ENCODE data around the gene GPATCH4. TPM values are rescaled to one million over a fixed set of nuclear protein-coding genes. Genes with fewer than 3 reads are reported as not detected.

Gene GPATCH4
- total RNA-seq, 3 donors from 2014 or later (not counting 1 experiment from before 2014, with no cell fraction given): 19.3 to 27.3 (median 22.1) TPM

GRCh38 chr1:156565519-156565918 lies 35.8 kb downstream of the GPATCH4 start:
- Mint-ChIP-seq H3K9me3 (no peaks in the 10 kb centered on the region), H3K27ac (no peak overlapping the region), H3K27me3 (ENCODE audit: low read depth in 2 of 2) (peaks cover 0 to 4% of the 10 kb centered on the region in 2 donors), H3K4me3 (no peak overlapping the region), H3K4me1 (no peaks in the 10 kb centered on the region), H3K36me3 (no peaks in the 10 kb centered on the region)
- no peaks in the 10 kb centered on the region for H3K36me3 ChIP-seq (ENCODE audit: control insufficient read depth, insufficient read depth, low read length)
- H3K4me1 ChIP-seq (ENCODE audit: control insufficient read depth, insufficient read depth, low read length): no peaks in the 10 kb centered on the region
- no peak for ATAC-seq
- H3K9me3 ChIP-seq (ENCODE audit: control insufficient read depth, insufficient read depth, low read length): no peaks in the 10 kb centered on the region
- WGBS (ENCODE audit: insufficient coverage): 60% methylated on average over 1 of the region's 2 CpGs
- no peak overlapping the region for H3K27ac ChIP-seq (ENCODE audit: low read length)
- H3K27me3 ChIP-seq (ENCODE audit: control insufficient read depth, insufficient read depth, low read length): no peaks in the 10 kb centered on the region
- no peak overlapping the region for H3K4me3 ChIP-seq (ENCODE audit: low read length)
- intact Hi-C loops (cut with micrococcal nuclease): no loop called here
- DNase-seq: no peak
- TF ChIP-seq CTCF (IDR thresholded peaks at IDR 0.05): no peak

GRCh38 chr1:156560585-156561163 lies 40.6 kb downstream of the GPATCH4 start:
- no peak for TF ChIP-seq CTCF (IDR thresholded peaks at IDR 0.05)
- WGBS (ENCODE audit: insufficient coverage): 79% methylated on average over 5 of the region's 5 CpGs
- no peak for ATAC-seq

GRCh38 chr1:156559797-156560385 lies 41.4 kb downstream of the GPATCH4 start:
- no peaks in the 10 kb centered on the region for H3K9me3 ChIP-seq (ENCODE audit: control insufficient read depth, insufficient read depth, low read length)
- no peak for ATAC-seq
- H3K9me3 Mint-ChIP-seq: no peaks in the 10 kb centered on the region
- TF ChIP-seq CTCF (IDR thresholded peaks at IDR 0.05): no peak
- intact Hi-C loops (cut with micrococcal nuclease): no loop called here
- H3K27me3 Mint-ChIP-seq (ENCODE audit: low read depth in 2 of 2): no peaks in the 10 kb centered on the region
- no peak overlapping the region for H3K27ac Mint-ChIP-seq
- H3K4me1 Mint-ChIP-seq: no peaks in the 10 kb centered on the region
- DNase-seq: no peak
- no peak overlapping the region for H3K4me3 Mint-ChIP-seq
- WGBS (ENCODE audit: insufficient coverage): 88% methylated on average over 5 of the region's 5 CpGs
- no peak overlapping the region for H3K4me3 ChIP-seq (ENCODE audit: low read length)
- no peaks in the 10 kb centered on the region for H3K36me3 ChIP-seq (ENCODE audit: control insufficient read depth, insufficient read depth, low read length)
- H3K27ac ChIP-seq (ENCODE audit: low read length): no peak overlapping the region
- no peaks in the 10 kb centered on the region for H3K27me3 ChIP-seq (ENCODE audit: control insufficient read depth, insufficient read depth, low read length)
- no peaks in the 10 kb centered on the region for H3K36me3 Mint-ChIP-seq
- H3K4me1 ChIP-seq (ENCODE audit: control insufficient read depth, insufficient read depth, low read length): no peaks in the 10 kb centered on the region

More at GRCh38 chr1:156560585-156561163, 40.6 kb downstream of the GPATCH4 start:
- no peak overlapping the region for H3K27ac Mint-ChIP-seq
- H3K27ac ChIP-seq (ENCODE audit: low read length): no peak overlapping the region
- H3K36me3 ChIP-seq (ENCODE audit: control insufficient read depth, insufficient read depth, low read length): no peaks in the 10 kb centered on the region
- H3K27me3 Mint-ChIP-seq (ENCODE audit: low read depth in 2 of 2): no peaks in the 10 kb centered on the region
- H3K27me3 ChIP-seq (ENCODE audit: control insufficient read depth, insufficient read depth, low read length): no peaks in the 10 kb centered on the region
- no peak overlapping the region for H3K4me3 Mint-ChIP-seq
- DNase-seq: no peak
- H3K4me1 ChIP-seq (ENCODE audit: control insufficient read depth, insufficient read depth, low read length): no peaks in the 10 kb centered on the region
- H3K4me1 Mint-ChIP-seq: no peaks in the 10 kb centered on the region
- H3K9me3 ChIP-seq (ENCODE audit: control insufficient read depth, insufficient read depth, low read length): no peaks in the 10 kb centered on the region
- H3K4me3 ChIP-seq (ENCODE audit: low read length): no peak overlapping the region
- H3K9me3 Mint-ChIP-seq: no peaks in the 10 kb centered on the region
- no peaks in the 10 kb centered on the region for H3K36me3 Mint-ChIP-seq
- intact Hi-C loops (cut with micrococcal nuclease): no loop called here

Measured in natural killer cell (primary cell).